ENCODE results near the gene OR2J2. TPM values are rescaled to one million over a fixed set of nuclear protein-coding genes. Genes with fewer than 3 reads are reported as not detected.
"Not testable (repeated sequence)": the region's sequence is repeated elsewhere in the genome, so short reads cannot be mapped to it uniquely, and the experiment has no call there.

The OR2J2 gene
- total RNA-seq: not detected

DNA sequence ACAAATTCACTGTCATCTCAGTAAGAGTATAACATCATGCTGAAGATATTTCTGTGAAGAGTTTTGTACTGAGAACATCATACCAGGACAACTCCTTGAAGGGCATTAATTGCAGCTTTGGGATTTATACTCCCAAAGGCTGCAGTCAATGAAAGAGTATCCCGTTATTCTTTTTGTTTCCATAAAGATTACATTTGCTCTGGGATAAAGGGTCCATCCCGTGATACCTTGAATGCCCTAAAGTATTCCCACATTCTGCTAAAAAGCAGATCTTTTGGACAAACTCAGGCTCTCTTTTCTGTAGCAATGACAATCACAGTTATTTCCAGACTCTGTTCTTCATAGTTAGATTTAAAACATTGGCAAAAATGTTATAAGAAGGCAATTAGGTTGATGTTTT lies at the start of gene OR2J2:
OR2J2 (plus strand) TSS at position 301 of the 400 bp plus-strand sequence. CDS start 2,729 bp downstream, outside the sequence.
- TF ChIP-seq CTCF (IDR thresholded peaks at IDR 0.05; ENCODE audit: low read depth): not testable (repeated sequence)

GRCh38 chr6:29129326-29130012 lies 41.2 kb upstream of the OR2J2 start:
- TF ChIP-seq CTCF (IDR thresholded peaks at IDR 0.05; ENCODE audit: low read depth): no peak

DNA sequence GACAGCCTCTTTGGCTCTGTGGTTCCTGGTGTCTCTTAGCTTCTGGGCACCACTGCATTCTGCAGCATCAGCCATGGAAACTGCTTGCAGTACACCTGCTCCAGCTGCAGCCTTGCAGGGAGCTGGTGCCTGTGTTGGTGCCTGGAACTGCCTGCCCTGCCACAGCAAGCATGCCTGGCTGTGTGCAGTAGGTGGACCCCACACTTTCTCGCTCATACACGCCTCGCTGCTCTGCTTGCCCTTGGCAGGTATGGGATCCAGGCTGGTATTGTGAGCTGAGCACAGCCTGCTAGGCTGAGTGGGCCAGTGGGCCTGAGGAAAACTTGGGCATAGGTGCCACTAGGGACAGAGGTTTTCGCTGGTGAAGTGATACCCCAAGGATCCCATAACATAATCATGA lies 40.1 kb upstream of the OR2J2 start:
- no peak for TF ChIP-seq CTCF (IDR thresholded peaks at IDR 0.05; ENCODE audit: low read depth)

DNA sequence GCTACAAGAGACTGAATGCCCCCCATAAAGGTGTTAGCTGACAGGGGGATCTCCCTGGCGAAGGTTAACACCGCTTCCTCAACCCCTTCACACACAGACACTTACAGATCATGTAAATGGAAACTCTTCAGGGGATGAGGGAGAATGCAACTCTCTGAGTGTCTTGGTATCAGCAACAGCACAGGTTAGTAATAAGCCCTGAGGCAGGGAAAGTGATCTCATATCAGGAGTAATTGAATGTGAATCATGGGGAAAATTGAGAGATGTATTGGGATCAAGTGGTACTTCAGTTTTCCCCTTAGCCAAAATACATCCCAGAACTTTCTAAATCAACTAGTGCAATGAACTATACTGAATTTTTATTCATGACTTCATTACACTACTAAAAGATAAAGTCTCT lies 39.0 kb upstream of the OR2J2 start:
- no peak for TF ChIP-seq CTCF (IDR thresholded peaks at IDR 0.05; ENCODE audit: low read depth)

DNA sequence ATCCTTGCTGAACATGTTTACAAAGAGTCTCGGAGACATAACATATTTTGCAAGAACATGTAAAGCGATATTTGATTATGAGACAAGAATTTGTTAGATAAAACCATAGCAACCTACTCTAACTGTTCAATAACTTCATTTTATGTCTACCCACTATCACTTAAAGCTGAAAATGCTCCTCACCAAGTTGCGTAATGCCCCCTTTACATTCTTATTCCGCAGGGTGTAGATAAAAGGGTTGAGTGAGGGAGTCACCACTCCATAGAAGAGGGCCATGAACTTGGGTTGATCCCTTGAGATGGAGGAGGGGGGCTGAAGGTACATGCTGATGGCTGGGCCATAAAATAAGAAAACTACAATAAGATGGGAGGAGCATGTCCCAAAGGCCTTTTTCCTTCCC lies 33.0 kb upstream of the OR2J2 start:
- TF ChIP-seq CTCF (IDR thresholded peaks at IDR 0.05; ENCODE audit: low read depth): no peak

- no peak for TF ChIP-seq CTCF (IDR thresholded peaks at IDR 0.05; ENCODE audit: low read depth)
Measured at GRCh38 chr6:29141606-29142005, 29.1 kb upstream of the OR2J2 start.

DNA sequence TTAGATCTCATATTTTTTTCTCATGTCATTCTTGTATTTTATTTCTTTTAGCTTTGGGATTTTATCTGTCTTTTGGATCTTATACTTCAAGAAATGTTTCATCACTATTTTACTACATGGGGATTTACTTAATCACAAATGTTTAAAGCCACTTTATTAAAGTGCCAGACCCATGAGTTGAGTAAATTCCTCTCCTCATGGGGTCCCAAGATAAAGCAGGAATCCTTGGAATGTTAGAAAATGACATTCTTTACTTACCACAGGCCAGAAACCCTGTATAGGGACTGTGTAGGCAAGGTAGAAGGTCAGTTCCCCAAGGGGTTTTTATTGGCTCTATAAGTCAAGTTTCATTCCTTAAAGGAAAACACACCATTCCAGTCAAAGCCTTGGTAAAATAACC lies 28.4 kb upstream of the OR2J2 start:
- no peak for TF ChIP-seq CTCF (IDR thresholded peaks at IDR 0.05; ENCODE audit: low read depth)

Measured in subcutaneous adipose tissue (tissue), 4 donors.